NOMO-1 treated with dmso at 0.1 percent for 144 hours (cell line): ENCODE data around the gene ITIH3.
A peak's percentile ranks its signal among the peaks of the same experiment; 100 is the strongest.

ENCODE experiments used
- DNase-seq: peaks from one replicate; lab custom pipeline; 2025; ENCODE audit not compliant: unreplicated experiment; lab: John Stamatoyannopoulos, UW

Gene ITIH3

DNA sequence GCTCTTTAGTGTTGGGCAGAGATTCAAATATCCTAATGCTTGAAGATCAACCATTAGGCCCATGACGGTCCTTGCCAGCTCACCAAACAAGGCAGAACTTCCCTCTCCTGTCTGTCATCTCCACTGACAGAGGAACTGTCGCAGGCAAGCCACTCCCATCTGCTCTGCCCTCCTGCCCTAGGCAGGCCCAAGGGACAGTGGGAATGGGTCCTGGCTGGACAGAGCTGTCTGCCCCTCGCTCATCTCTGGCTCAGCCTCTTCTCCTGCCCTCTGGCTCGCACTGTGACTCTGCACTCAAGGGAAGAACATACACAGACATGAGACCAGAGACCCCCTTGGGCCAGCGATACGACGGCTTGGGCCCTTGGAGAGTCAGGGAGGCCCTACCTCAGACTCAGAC, 47.8 kb downstream of the ITIH3 start:
- DNase-seq: no peak

- DNase-seq: no peak
These were observed 48.7 kb downstream of the ITIH3 start for GRCh38 chr3:52843108-52843865.

DNA sequence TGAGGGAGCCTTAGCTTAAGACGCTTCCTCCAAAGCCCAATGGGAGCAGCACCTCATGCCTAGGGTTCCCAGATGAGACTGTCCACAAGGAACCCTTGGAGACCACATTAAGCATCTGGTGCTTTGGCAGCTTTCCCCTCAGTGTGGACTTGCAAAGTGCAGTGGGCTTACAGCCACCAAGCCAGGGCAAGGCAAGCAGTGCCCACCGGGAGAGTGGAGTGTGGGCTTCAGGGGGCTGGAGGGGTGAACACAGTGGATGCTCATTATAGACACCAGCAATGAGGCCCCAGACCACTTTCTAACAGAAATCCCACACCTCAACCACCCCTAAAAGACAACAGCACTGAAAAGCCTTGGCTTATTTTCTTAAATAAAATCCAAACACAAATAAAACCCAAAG, 49.3 kb downstream of the ITIH3 start:
- no peak for DNase-seq

GRCh38 chr3:52844290-52844975, 49.8 kb downstream of the ITIH3 start:
- peak; percentile 60 for DNase-seq

DNA sequence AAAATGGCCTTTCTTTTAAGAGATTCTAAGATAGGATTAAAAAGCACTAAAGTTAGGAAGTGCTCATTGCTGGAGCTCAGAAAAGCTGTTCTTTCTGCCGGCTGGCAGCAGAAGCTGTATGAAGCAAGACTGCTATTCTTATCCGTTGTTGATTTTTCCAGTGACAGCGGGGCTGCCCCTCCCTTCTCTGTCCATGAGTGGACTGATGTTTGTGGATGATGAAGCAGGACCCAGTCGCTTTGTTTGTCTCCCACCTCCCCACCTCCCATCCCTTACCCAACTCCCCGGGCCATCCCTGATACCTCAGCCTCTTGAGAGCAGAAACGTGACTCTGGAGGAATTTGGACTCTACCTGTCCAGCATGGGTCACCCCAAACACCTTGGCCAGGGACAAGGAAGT, 50.6 kb downstream of the ITIH3 start:
- DNase-seq: peak; percentile 41

- DNase-seq: no peak
These were observed 51.3 kb downstream of the ITIH3 start for GRCh38 chr3:52845691-52846431.

DNA sequence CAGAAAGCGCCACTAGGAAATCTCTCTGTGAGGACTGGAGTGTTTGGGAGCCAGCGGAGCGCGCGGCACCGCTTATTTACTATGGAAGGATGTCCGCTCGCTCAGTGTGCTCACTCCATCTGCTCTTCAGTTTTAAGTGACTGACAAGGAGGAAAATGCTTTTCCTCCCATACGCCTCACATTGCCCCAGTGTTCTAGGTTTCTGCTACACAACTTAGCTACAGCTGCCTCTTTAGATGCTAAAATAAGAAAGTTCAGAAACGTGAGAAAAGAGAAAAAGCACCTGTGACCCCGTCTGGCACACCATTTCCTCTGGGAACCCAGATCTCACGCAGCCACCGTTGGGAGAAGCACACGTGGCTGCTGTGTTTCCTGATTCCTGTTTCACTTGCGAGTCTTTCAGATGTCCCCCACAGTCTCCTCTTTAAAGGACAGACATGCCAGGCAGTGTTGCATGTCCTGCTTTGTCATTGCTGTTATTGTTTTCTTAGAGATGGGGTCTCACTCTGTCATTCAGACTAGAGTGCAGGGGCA, 51.9 kb downstream of the ITIH3 start:
- no peak for DNase-seq

GRCh38 chr3:52847241-52847640, 52.6 kb downstream of the ITIH3 start:
- no peak for DNase-seq

- DNase-seq: no peak
These were observed 53.1 kb downstream of the ITIH3 start for GRCh38 chr3:52847726-52848125.

- no peak for DNase-seq
These were observed 54.0 kb downstream of the ITIH3 start for GRCh38 chr3:52848617-52849016.

GRCh38 chr3:52849656-52850055, 55.1 kb downstream of the ITIH3 start:
- DNase-seq: no peak

GRCh38 chr3:52851348-52851747, 56.8 kb downstream of the ITIH3 start:
- no peak for DNase-seq

GRCh38 chr3:52852419-52852818, 57.8 kb downstream of the ITIH3 start:
- DNase-seq: no peak

DNA sequence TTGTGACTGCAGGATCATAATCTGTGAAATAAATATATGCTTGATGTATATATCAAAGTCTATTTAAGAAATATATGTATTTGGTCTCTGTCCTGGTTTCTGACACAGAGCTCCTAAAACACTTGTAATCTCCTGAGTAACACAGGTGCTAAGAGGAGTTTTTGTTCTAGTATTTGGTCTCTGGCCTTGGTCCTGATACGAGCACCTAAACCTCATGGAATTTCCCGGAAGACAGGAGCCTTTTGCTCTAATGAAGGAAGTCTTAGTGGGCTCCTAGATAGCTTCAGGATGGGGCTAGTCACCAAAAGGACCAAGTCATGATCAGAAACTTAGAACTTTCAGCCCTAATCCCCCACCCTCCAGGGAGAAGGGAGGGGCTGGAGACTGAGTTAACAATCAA, 59.4 kb downstream of the ITIH3 start:
- no peak for DNase-seq

- DNase-seq: no peak
These were observed 62.1 kb downstream of the ITIH3 start for GRCh38 chr3:52856666-52857065.

DNA sequence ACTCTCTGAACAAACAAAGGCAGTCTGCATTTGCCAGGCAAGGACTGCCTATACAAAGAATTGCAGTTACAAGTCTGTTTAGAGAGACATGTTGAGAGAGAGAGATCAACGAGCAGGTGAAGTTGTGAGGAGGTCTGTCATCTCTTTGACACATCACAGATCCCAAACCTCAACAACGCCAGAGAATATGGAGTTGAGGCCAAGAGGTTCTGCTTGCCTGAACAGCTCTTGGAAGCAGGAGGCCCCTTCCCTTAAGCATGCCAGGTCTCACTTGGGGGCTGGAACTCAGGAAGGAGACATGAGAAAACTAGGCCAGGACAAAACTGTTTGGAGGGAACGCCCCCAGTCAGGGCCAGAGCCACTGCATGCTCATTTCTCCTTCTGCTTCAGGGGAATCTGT, 62.5 kb downstream of the ITIH3 start:
- no peak for DNase-seq

DNA sequence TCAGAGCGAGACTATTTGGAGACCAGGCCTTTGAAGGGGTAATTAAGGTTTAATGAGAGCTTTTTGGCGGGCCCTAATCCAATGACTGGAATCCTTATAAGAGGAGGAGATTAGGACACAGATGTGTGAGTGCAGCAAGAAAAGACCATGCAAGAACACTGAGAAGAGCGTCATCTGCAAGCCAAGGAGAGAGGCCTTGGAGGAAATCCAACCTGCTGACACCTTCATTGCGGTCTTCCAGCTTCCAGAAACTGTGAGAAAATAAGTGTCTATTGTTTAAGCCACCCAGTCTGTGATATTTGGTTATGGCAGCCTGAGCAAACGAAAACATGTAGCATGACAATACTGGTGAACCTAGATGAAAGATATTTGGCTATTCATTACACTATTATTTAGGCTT, 63.3 kb downstream of the ITIH3 start:
- DNase-seq: no peak
